Ovary (tissue), 3 donors: ENCODE results near the gene CAMSAP1.

ENCODE experiments used
- CTCF ChIP-seq, 3 donors: fragments of 450-650 bp in 2 of 3; fragments of 200-600 bp in 1 of 3; IDR thresholded peaks; one replicate each; pipeline versions ENCODE4 v1.5.1 to v1.8.0; 2016 to 2022; ENCODE audit warnings: antibody characterized with exemption in 3 of 3, mild to moderate bottlenecking in 1 of 3
- EP300 ChIP-seq: sonication (generic); formaldehyde crosslinking; IDR thresholded peaks from one replicate; pipeline ENCODE4 v1.6.1; 2017; ENCODE audit warnings: antibody characterized with exemption
- donor health status: DM: no; HTN: no; CAD: no.

- no peak for TF ChIP-seq CTCF (IDR thresholded peaks at IDR 0.05)
- TF ChIP-seq EP300: no peak
These were observed 79.3 kb downstream of the CAMSAP1 start for GRCh38 chr9:135827866-135828580.
